DOHH2 (cell line): ENCODE measurements around the gene CMSS1.

ENCODE experiments used
- H3F3A ChIP-seq: fragments of 200-600 bp; sonication (generic), shearing (Covaris generic); 2 replicates; pipeline ENCODE4 v1.6.0; 2016; ENCODE audit warnings: antibody characterized with exemption, mild to moderate bottlenecking; ENCODE audit not compliant: control insufficient read depth, insufficient read depth
- H3K27ac ChIP-seq: fragments of 200-600 bp; sonication (generic); 2 replicates; pipeline ENCODE4 v1.5.1; 2014; ENCODE audit warnings: low read depth, mild to moderate bottlenecking, low read length, moderate library complexity
- H3K27me3 ChIP-seq: fragments of 200-600 bp; sonication (generic); 2 replicates; pipeline ENCODE4 v1.6.1; 2014; ENCODE audit warnings: mild to moderate bottlenecking, low read length, mixed read lengths; ENCODE audit not compliant: control insufficient read depth
- H3K36me3 ChIP-seq: fragments of 200-600 bp; sonication (generic); 2 replicates; pipeline ENCODE4 v1.6.1; 2014; ENCODE audit warnings: mild to moderate bottlenecking, low read length, moderate library complexity, mixed read lengths; ENCODE audit not compliant: control insufficient read depth
- H3K4me1 ChIP-seq: fragments of 200-600 bp; sonication (generic); 2 replicates; pipeline ENCODE4 v1.6.1; 2014; ENCODE audit warnings: mild to moderate bottlenecking, low read length, mixed read lengths; ENCODE audit not compliant: control insufficient read depth
- H3K4me2 ChIP-seq: fragments of 200-600 bp; sonication (generic); 2 replicates; pipeline ENCODE4 v1.6.0; 2014; ENCODE audit warnings: mild to moderate bottlenecking, low read length, moderate library complexity
- H3K4me3 ChIP-seq: fragments of 200-600 bp; sonication (generic); 2 replicates; pipeline ENCODE4 v1.5.1; 2014; ENCODE audit warnings: mild to moderate bottlenecking, low read length, mixed read lengths
- H3K79me2 ChIP-seq: fragments of 200-600 bp; sonication (generic); 2 replicates; pipeline ENCODE4 v1.6.1; 2014; ENCODE audit warnings: mild to moderate bottlenecking, low read length, mixed read lengths; ENCODE audit not compliant: control insufficient read depth
- H3K9me2 ChIP-seq: fragments of 200-600 bp; sonication (generic); replicated peaks from 2 replicates; pipeline ENCODE4 v1.6.1; 2014; ENCODE audit warnings: mild to moderate bottlenecking, low read length, mixed read lengths; ENCODE audit not compliant: control insufficient read depth
- H3K9me3 ChIP-seq: fragments of 200-600 bp; sonication (generic); 2 replicates; pipeline ENCODE4 v1.6.1; 2014; ENCODE audit warnings: antibody characterized with exemption, low read length, mixed read lengths; ENCODE audit not compliant: control insufficient read depth, insufficient read depth
- H4K20me1 ChIP-seq: fragments of 200-600 bp; sonication (generic); 2 replicates; pipeline ENCODE4 v1.6.0; 2014; ENCODE audit warnings: low read depth, mild to moderate bottlenecking, antibody characterized with exemption, low read length, moderate library complexity; ENCODE audit not compliant: control insufficient read depth, insufficient read depth
- CTCF ChIP-seq: fragments of 200-600 bp; sonication (generic); IDR thresholded peaks from one replicate; pipeline ENCODE4 v1.5.1; 2014; ENCODE audit warnings: antibody characterized with exemption, mild to moderate bottlenecking, low read depth, low read length; ENCODE audit not compliant: poor library complexity, severe bottlenecking
- EZH2phosphoT487 ChIP-seq: fragments of 200-600 bp; sonication (generic); IDR thresholded peaks from 2 replicates; pipeline ENCODE4 v1.6.1; 2017; ENCODE audit warnings: borderline replicate concordance, mild to moderate bottlenecking, antibody characterized with exemption, low read length, moderate library complexity, mixed read lengths

The CMSS1 gene

GRCh38 chr3:100033903-100034471, 216.3 kb downstream of the CMSS1 start:
- H3K79me2 ChIP-seq, result no peaks in the 10 kb centered on the region
- TF ChIP-seq EZH2phosphoT487, result no peak
- no peak for TF ChIP-seq CTCF
- no peaks in the 10 kb centered on the region for H3K27me3 ChIP-seq
- no peak overlapping the region for H3K4me2 ChIP-seq
- H3K4me3 ChIP-seq, result no peak overlapping the region
- no peaks in the 10 kb centered on the region for H3F3A ChIP-seq
- H3K4me1 ChIP-seq, result no peaks in the 10 kb centered on the region
- H3K27ac ChIP-seq, result no peak overlapping the region
- no peaks in the 10 kb centered on the region for H4K20me1 ChIP-seq
- no peaks in the 10 kb centered on the region for H3K36me3 ChIP-seq
- no peaks in the 10 kb centered on the region for H3K9me2 ChIP-seq
- H3K9me3 ChIP-seq, result no peaks in the 10 kb centered on the region

GRCh38 chr3:100039075-100039474, 221.4 kb downstream of the CMSS1 start:
- Histone ChIP-seq H3K9me3 (no peaks in the 10 kb centered on the region), H3K4me2 (no peak overlapping the region), H3K36me3 (no peaks in the 10 kb centered on the region), H4K20me1 (0 out of 2 replicates have a peak, but pooled peaks cover 3% of the 10 kb centered on the region), H3K4me1 (peaks cover 20% of the 10 kb centered on the region), H3F3A (peaks cover 5% of the 10 kb centered on the region; the same call in 1 of the 2 replicates), H3K79me2 (no peaks in the 10 kb centered on the region), H3K27ac (no peak overlapping the region), H3K4me3 (no peak overlapping the region), H3K27me3 (no peaks in the 10 kb centered on the region), H3K9me2 (no peaks in the 10 kb centered on the region)
- TF ChIP-seq EZH2phosphoT487, result no peak
- no peak for TF ChIP-seq CTCF

GRCh38 chr3:100040451-100041225, 223.0 kb downstream of the CMSS1 start:
- Histone ChIP-seq H3K27me3 (no peaks in the 10 kb centered on the region), H4K20me1 (peaks cover 7% of the 10 kb centered on the region; the same call in 1 of the 2 replicates), H3K9me3 (no peaks in the 10 kb centered on the region), H3K4me1 (peaks cover 31% of the 10 kb centered on the region), H3K27ac (no peak overlapping the region), H3K9me2 (no peaks in the 10 kb centered on the region), H3F3A (peaks cover 8% of the 10 kb centered on the region; the same call in 1 of the 2 replicates), H3K36me3 (no peaks in the 10 kb centered on the region), H3K79me2 (no peaks in the 10 kb centered on the region), H3K4me3 (no peak overlapping the region), H3K4me2 (no peak overlapping the region)
- TF ChIP-seq CTCF, result no peak
- TF ChIP-seq EZH2phosphoT487, result no peak
